HG03139 (cell line): Measurements from ENCODE around the gene PRPSAP2.

Source experiments
- ATAC-seq: cut with Tn5 transposase; IDR thresholded peaks from one replicate; pipeline ENCODE4 v1.9.1; 2021; ENCODE audit not compliant: unreplicated experiment

PRPSAP2 gene

DNA sequence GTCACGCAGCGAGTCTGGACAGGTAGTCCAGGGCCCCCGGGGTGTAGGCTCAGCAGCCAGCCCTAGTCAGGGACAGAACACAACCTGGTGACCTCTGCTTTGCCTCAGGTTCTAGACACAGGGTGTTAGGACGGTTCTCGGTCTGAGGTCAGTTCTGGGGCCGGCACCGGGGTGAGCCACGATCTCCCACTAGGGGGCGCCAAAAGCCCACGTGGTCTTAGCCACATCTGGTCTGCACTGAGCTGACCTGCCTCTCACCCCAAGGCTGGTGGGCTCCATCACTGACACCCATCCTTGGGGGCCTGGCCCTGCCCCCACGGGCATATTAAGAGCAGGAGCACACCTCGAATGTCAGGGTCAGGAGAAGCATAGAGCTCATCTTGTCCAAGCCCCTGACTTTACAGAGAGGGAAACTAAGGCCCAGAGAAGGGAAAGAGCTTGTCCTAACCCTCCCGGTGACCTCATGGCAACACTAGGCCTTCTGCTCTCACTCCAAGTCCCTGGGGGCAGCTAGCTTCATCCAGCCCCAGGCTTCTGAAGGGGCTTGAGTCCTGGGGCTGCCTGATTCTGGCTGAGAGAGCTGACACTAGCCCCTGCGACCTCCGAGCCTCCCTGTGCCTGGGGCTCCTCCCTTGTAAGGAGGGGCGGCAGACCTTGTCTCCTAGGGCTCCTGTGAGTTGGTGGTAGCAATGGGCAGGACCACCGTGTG lies 103.0 kb downstream of the PRPSAP2 start:
- peak; percentile 69 for ATAC-seq

DNA sequence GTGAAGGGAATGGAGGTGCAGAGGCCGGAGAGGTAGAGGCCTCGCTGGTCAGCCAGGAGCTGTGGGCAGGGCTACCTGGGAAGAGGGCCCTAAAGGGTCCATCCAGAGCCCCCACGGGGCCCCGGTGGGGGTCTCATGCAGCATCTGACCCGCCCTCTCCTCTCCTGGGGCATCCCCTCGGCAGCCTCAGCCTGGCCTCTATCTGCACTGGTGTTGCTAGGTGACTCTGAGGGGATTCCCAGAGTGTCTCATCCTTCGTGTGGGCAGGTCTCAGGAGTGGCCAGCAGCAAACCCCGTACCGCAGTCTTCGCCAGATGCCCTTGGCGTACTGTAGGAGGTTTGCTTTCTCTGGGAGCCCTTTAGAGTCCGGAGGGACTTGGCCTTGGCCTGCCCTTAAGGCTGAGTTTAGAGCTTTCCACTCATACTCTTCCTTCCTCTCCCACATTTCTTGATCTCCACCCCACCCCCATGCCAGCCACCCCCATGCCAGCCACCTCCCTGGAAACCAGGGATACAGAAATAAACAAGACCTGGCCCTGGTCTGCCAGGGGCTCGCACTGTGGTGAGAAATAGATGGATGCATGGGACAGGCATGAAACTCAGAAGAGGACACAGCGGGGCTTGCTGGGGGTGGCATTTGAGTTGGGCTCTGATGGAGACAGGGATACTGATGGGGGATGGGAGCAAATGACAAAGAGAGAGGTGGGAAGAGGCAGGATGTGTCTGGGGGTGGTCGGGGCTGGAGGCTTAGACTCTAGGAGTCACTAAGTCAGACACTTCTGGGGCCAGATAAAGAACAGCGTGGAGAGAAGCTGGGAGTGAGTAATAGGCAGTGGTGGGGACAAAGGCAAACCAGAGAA lies 103.9 kb downstream of the PRPSAP2 start:
- ATAC-seq, result no peak

DNA sequence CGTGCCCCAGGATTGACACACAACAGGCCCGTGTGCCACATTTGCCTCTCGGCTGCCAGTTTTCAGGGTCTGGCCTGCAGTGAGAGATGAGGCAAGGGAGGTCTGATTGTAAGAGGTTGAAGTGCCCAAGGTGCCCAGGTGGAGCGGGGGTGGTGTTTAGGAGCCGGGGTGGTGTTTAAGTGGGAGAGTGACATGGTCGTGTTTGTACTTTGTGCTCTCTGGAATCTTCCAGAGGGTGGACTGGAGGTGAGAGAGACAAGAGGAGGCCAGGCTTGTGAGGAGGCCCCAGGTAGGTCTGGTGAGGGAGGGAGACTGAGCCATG lies 104.5 kb downstream of the PRPSAP2 start:
- ATAC-seq, result no peak

DNA sequence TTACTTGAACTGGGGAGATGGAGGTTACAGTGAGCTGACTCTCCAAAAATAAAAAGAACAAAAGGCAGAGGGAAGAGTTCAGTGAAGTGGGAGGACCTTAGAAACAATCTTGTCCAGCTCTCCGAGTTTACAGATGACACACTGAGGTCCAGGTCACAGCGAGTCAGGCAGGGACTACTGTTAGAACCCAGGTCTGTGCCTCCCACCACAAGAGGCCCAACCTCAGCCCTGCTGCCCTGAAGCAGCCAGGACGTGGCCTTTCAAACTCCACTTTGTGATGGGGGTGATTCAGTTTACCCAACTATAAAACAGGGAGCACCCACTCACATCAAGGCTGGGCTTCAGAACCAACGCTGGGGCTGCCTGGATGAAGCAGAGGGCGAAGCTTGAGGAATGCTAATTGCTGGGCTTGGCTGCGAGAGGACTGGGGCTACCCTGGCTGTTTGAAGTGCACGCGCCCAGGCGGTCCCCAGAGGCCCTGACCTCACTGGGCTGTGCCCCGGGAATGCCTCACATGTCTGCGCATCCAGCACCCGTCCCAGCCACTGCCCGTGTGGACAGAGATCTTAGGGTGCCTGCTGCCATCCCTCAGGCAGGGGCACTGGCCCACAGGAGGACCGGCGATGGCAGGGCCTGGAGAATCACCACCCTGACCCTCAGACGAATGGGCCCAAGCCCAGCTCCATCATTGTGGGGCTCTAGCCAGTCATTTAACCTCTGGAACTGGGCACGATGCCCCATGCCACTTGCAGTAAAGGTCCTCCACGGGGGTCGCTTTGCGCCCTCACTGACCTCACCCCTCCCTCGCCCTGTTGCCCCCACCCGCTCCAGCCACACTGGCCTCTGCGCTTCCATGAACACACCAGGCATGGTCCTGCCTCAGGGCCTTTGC lies 105.4 kb downstream of the PRPSAP2 start:
- no peak for ATAC-seq

DNA sequence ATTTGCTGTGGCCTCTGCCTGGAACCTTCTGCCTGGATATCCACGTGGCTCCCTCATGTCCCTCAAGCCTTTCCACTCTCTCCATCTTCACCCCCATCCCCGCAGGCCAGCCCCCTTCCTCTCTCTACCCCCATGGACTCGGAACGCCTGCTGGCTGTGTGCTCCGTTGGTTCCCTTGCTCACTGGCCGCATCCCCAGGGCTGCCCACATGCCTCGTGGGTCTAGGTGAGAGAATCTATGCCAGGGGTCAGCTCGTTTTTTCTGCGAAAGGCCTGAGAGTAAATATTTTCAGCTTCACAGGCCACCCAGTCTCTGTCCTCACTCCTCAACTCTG lies 106.1 kb downstream of the PRPSAP2 start:
- ATAC-seq, result no peak

DNA sequence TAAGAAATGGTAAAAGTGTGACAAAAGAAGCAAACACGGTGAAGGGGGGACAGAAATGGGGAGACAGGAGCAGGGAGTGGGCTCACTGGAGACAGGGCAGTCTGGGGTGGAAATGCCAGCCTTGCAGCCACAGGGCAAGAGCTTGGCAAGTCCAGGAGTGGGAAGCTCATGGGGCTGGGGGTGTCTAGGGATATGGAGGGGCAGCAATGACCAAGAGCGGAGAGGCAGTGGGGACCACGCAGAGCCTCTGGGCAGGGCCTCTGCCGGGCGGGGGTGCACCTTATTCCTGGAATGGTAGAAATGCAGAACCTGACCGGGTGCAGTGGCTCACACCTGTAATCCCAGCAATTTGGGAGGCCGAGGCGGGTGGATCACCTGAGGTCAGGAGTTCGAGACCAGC lies 106.6 kb downstream of the PRPSAP2 start:
- ATAC-seq, result no peak

DNA sequence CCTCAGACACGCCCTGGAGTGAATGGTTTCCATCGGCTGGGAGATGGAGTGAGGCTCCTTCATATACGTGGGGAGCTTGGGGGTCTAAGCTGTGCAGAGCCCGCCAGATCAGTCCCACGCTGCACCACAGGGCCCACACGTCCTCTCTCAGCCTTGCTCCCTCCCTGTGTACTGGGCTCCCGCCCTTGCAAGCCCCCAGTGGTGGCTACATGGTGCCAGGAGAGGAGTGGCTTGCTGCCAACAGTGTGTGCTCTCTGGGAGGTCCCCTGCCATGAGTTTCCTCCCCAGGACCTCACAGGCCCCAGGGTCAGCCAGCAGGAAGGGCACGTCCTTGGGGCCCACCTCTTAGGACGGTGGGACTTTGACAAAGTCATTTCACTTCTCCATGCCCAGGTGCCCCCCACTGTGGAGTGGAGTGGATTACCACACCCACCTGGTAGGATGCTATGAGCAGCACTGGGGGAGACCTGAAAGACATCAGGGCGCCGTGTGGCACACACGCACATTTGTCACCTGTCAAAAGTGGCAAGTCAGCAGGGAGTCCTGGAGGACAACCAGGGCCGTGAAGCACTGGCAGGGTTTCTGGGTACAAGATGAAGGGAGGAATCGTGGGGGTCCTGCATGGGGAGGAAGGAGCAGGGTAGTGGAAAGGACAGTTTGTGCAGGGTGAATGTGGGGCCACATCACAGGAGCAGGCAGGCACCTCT lies 107.8 kb downstream of the PRPSAP2 start:
- ATAC-seq, result no peak

DNA sequence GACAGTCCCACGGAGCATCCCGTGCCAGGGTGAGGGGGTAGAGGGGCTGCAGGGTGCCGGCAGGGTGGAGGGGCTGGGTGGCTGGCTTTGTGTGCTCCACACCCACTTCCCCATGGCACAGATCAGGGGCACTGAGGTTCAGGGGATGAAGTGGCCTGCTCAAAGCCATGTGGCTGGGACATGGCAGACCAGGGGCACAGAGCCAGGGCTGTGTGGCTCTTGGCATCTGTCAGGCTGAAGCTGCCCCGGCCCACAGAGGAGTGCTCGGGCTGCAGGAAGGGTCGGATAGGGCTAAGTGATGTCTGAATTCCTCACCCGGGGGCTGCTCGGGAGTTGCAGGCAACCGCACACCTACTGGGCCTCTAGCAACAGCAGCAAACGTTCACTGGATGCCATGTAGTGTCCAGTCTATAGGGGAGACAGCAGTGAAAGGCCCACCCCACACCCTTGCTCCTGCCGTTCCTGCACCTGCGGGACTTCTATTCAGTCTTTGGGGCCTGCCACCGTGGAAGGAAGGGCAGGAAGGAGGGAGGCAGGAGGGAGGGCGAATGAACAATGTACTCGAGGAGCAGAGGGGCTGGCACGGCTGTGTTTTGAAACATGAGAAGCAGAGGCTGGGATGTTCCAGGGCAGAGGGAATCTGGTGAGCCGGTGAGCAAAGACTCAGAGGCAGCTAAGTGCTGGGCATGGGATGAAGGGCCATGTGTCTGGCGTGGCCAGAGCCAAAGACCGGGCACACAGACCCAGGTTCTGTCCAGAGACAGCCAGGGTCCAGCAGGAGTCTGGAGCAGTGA lies 109.1 kb downstream of the PRPSAP2 start:
- ATAC-seq, result no peak

DNA sequence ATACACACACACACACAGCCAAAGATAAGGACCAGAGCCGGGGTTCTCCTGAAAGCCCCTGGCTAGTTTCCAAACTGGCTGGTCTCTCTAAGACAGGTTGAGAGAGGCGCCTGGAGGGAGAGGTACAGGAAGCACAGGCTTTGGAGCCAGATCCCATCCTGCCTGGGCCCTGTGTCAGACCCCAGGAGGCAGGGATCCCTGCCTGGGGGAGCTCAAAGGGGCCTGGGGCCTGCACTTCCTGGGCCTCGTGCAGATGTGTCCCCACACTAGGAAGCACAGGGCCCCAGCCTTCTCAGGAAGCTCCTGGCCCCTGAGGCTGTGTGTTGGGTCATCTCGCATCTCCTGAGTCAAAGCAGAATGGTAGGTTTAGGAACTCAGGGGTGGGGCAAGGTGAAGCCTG lies 110.0 kb downstream of the PRPSAP2 start:
- no peak for ATAC-seq

DNA sequence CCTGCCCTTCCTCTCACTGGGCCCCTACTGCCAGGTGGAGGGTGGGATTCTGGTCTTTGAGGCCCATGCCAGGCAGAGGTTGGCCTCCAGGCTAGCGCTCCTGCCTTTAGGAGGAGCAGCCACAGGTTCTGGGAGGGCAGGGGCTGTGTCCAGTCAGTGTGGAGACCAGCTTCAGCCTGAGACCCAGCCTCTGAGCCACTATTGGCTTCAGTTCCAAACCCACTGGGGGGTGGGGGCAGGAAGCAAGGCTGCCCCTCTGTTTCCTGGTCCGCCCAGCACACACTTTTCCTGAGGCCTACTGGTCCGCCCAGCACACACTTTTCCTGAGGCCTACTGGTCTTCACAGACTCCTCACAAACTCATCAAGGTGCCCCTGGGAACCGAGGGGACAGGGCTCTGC lies 110.4 kb downstream of the PRPSAP2 start:
- no peak for ATAC-seq

DNA sequence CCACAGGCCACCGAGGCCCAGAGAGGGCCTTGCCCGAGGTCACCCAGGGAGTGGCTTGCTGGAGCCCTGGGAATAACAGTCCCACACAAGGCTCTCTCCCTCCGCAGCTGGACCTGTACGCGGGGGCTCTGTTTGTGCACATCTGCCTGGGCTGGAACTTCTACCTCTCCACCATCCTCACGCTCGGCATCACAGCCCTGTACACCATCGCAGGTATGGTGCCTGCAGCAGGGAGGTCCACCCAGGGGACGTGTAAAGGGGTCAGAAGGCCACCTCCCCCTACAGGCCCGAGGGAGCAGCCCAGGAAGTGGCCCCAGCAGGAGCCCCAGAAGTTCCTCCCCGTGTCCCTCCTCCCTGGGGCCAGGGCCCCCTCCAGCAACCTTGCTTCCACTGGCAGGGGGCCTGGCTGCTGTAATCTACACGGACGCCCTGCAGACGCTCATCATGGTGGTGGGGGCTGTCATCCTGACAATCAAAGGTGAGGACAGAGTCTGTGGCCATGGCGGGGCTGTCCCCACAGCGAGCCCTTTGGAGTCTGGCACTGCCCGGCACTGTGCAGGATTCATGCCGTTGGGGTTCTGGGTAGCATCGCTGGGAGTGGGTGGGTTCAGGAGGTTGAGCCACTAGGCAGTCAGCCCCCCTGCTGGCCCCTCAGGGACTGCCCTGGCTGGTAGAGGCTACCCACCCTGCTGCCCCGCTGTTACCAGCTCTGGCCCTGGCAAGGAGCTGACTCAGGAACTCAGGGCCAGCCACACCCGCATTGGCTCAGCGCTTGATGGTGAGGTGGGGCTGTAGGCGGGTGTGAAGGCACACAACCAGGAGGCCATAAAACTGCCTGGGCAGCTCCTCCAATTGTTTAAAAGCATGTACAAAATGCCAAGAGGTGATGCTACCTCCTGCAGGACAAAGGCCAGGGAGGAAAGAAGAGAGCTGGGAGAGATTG lies 111.3 kb downstream of the PRPSAP2 start:
- no peak for ATAC-seq

DNA sequence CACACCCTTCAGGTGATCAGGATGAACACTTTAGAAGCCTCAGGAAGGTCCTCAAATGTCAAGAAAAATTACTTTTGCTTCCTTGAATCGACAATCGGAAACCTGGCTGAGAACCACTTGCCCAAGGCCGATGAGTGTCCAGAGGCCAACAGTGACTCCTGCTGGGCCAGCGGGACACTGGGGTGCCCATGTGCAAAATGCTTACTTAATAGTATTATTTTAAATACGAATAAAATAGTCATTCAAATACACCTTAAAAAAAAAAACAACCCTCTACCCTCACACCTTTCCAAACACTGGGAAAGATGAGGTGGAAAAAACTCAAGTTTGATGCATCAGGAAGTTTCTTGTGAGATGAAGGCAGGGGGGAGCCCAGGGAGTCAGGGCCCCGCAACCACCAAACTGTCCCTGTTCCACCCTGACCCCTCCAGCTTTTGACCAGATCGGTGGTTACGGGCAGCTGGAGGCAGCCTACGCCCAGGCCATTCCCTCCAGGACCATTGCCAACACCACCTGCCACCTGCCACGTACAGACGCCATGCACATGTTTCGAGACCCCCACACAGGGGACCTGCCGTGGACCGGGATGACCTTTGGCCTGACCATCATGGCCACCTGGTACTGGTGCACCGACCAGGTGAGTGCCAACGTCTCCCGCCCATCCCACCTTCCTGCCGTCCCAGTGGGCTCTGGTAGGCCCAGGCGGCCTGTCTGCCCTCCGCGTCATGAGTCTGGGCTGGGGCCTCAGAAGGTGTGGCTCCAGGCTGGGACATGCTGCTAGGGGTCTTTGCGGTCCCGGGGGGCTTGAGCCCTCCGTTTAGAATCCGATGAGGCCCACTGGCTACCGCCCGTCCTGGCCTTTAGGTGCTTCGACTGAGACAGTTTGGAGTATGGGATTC lies 112.9 kb downstream of the PRPSAP2 start:
- ATAC-seq, result no peak

DNA sequence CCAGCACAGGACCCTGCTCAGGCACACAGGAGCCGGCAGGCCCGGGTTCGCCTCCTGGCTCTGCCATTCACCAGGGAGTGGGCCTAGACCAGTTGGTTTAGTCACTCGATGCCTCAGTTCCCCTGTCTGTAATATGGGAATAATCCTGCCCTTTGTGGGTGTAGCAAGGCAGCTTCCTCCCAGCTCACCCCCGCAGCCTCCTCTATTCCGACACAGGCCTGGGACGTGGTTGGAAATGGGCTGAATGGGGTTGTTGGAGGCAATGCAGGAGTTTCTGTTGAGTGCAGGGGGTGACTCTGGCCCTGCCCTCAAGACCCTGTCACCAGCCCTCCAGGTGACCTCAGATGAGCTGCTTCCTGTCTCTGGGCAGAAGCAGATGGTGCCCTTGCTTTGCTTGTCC lies 113.9 kb downstream of the PRPSAP2 start:
- no peak for ATAC-seq

DNA sequence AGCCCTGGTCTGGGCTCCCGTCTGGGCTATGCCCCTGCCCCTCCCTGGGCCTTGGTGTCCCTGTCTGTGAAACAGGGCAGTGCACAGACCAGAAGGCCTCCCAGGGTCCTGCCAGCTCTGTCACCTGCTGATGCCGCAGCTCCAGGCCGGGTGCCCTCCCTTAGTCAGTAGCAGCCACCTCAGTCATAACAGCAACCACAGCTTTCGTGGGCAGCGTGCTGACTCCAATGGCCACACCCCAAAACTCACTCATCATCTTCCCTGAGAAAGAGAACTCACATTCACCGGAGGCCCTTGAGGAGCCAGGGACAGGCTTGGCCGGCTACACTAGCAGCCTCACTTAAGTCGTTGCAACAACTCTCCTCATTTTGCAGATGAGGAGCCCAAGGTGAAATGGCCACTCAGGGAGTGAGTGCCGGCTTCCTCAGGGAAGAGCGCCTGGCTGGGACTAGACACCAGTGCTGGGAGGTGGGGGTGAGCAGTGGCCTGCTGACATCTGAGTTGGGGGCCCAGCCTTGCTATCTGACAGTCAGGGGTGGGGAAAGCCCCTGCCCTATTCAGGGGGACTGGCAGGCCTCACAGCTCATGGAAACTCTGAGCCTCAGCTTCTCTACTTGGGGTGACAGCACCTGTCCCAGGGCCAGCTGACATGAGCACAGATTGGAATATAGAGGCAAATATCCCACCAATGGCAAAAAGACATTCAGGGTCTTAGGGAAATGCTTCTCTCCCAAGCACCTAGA lies 116.6 kb downstream of the PRPSAP2 start:
- no peak for ATAC-seq

DNA sequence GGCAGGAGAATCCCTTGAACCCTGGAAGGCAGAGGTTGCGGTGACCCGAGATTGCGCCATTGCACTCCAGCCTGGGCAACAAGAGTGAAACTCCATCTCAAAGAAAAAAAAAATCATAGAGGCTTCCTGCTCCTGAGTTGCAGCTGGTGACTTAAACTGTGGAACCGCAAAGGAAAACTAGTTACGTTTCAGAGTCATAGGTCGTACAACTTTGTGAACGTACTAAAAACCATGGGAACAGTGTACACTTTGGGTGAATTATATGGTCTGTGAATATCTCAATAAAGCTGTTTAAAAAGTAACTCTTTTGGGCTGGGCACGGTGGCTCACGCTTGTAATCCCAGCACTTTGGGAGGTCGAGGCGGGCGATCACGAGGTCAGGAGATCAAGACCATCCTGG lies 117.7 kb downstream of the PRPSAP2 start:
- ATAC-seq, result no peak

DNA sequence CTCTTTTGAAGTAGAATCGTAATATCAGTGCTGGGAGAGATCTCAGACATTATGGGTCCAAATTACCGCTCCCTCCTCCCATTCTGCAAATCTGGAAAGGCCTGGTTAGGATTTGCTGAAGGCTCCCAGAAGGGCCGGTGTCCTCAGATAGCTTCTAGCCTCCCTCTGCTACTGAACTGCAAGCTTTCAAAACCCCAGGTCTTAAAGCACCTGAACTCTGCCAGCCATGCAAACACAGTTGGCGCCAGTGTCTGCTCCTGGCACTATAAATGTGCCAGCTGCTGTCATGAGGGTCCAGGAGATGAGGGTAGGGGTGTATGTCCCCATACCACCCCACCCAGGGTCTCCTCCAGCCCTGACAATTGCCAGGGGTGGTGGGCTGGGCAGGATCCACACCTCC lies 118.3 kb downstream of the PRPSAP2 start:
- no peak for ATAC-seq

DNA sequence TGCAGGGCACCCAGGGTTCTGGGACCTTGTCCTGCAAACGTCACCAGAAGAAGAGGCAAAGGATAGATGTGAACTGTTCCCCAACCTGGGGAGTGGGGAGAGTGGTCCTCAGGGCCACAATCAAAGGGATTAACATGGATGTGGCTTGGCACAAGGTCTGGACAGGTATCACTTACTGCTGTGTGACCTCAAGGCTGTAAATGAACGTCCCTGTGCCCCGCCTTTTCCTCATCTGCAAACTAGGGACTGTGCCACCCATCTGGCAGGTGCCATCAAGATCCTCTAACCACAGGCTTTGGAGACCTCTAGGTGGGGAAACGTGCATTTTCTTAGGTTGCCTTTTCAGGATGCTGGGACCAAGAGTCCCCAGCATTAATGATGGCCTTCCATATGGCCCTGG lies 119.1 kb downstream of the PRPSAP2 start:
- no peak for ATAC-seq

DNA sequence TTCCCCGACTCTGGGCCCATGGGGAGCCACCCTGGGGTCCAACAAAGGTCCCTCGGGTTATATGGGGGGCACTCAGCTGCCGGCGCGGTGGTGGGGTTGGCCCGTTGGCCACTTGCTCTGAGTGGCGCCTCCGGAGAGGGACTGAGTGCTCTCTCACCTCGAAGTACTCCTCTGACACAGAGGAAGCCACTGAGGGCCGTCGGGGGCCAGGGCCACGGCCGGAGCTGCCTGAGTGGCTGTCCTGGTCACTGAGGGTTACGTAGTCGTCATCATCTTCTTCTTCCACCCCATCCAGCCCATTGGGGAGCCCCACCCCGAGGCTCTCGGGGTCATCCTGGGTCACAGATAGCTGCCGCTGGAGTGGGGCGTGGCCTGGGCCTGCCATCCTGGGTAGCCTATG lies 119.7 kb downstream of the PRPSAP2 start:
- ATAC-seq, result no peak
